ENCODE results near the gene KAT6B.
A peak's percentile ranks its signal among the peaks of the same experiment; 100 is the strongest.

The KAT6B gene

DNA sequence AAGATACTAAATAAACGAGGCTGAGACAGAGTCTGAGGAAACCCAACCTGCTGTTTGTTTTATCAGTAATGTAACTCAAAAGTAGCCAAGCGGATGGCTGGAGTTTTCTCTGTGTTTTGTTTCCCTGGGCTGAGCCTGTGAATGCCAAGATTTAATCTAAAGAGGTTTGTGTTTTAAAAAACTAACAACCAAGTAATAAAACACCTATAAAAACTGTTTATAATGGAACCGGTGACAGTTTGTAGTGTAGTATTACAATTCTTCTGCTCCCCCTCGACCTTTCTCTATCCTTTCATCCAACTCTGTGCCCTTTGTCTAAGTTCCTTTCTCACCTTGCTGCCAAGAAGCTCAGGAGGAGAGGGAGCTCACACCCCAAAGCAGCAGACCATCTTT is 2.6 kb upstream of the KAT6B start:
- DNase-seq (ENCODE audit: low read depth in 2 of 2): no peak

DNA sequence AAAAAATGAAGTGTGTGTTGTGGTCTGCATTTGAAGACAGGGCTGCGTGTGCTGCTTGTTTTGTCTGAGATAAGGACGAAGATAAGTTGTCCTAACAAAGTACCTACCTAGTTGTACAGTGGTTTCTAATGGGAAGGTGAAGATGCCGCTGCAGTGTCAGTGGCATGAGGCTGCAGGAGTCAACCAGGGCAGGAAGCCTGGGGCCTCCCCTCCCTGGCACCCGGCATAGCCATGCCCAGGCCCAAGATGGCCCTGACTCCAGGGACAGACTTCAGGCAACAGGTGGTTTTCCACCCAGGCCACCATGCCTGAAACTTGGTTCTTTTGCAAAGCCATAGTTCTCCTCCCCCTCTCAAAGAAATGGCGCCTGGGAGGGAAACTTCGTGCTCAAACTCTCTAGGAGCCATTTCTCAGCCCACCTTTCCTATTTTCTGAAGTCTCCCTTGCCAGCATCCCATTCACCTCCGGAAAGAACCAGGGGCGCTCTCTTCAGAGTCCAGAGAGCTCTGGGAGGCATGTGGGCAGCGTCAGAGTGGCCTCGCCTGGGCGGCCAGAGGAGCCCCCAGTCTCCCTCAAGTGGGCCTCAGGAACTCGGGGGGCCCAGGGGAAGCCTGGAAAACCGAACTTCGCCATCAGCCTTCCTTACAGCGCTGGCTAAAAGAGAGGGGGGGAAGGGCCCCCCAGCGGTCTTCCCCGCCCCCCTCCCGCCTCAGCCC is 2.1 kb upstream of the KAT6B start:
- DNase-seq (ENCODE audit: low read depth in 2 of 2): no peak

- DNase-seq (ENCODE audit: low read depth in 2 of 2): peak; percentile 12 to 20
Measured at GRCh38 chr10:74824900-74825370, 1.5 kb upstream of the KAT6B start.

DNA sequence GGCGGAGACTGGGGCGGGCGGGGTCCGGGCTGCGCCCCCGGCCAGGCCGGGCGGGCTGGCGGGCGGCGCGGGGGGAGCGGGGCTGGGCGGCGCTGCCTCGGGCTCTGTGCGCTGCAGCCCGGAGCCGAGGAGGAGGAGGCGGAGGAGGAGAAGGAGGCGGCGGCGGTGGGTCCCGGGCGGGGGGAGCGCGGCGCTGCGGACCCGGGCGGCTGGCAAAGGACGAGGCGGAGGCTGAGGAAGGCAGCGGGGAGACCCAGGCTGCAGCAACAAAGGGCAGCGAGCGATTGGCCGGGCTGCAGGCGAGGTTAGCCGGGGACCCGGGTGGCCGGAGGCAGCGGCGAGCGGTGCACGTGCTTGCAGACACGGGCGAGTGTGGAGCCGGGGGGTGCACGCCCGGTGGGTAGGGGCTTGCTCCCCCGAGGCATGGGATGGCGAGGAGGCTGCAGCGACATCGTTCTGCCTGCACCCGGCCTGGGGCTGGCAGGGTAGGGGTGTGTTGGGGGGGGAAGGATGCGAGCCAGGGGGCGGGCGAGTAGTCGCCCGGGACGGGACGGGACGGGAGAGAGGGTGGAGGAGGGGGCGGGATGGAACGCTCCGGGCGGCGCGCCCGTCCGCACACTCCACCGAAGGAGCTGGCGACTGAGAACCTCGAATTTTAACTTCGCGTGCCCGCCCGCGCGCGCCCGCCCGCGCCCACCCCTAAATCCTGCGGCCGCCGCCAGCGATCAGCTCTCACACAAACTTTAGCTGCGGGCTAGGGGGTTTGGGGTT is 844 bp upstream of the KAT6B start:
- peak; percentile 25 to 28 for DNase-seq (ENCODE audit: low read depth in 2 of 2)

- DNase-seq (ENCODE audit: low read depth in 2 of 2): no peak
Measured at GRCh38 chr10:74827045-74827441, 643 bp downstream of the KAT6B start.

DNA sequence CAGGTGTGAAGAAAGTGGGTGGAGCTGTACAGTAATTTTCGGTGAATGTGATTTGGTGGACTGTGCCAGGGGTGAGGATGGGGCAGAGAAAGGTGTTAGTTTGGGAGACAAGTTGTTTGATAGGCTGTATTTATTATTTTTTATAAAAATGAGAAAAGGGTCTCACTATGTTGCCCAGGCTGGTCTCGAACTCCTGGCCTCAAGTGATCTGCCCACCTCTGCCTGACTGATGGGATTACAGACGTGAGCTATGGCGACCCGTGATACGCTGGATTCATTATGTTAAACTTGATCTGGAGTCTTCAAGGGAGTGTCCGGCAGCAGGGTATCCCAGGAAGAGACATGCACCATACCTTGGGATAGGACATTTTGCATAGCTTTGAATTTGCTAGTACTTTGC is 1.3 kb downstream of the KAT6B start:
- no peak for DNase-seq (ENCODE audit: low read depth in 2 of 2)

- no peak for DNase-seq (ENCODE audit: low read depth in 2 of 2)
Measured at GRCh38 chr10:74828946-74829345, 2.5 kb downstream of the KAT6B start.

DNA sequence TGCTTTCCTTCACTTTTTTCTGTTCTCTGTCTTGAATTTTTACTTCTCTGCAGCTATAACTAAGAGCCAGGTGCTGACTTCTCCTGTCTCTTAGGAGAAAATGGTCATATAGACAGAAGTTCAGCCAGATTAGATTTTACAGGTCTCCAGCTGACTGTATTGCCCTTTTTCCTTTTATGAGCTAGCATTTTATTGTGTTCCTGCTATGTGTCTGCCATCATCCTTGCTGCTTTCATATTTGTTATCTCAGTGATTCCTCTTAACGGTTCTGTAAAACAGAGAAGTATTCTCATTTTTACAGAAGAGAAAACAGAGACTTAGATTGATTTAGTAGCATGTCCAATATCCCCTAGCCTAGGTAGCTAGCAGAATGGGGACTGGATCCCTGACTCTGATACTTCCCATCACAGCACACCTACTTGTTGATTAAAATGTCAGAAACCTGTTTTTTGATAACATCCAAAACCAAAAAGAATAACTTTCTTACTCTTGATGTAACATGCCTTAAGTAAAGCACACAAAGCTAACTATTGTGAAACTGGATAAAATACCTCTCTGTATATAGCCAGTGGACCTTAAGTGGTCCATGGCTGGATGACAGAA is 5.2 kb downstream of the KAT6B start:
- no peak for DNase-seq (ENCODE audit: low read depth in 2 of 2)

DNA sequence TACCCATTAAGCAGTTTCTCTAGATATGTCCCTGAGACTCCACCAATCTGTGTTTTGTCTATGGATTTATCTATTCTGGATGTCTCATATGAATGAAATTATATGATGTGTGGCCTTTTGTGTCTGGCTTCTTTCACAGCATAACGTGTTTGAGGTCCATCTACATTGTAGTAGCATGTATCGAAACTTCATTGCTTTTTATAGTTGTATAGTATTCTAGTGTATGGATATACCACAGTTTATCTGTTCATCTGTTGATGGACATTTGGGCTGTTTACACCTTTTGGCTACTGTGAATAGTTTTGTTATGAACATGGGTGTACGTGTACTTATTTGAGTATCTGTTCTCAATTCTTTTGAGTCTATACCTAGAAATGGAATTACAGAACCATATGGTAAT is 9.6 kb downstream of the KAT6B start:
- no peak for DNase-seq (ENCODE audit: low read depth in 2 of 2)

- DNase-seq (ENCODE audit: low read depth in 2 of 2): no peak
Measured at GRCh38 chr10:74836877-74837276, 10.5 kb downstream of the KAT6B start.

GRCh38 chr10:74837743-74838142 is 11.3 kb downstream of the KAT6B start:
- no peak for DNase-seq (ENCODE audit: low read depth in 2 of 2)

DNA sequence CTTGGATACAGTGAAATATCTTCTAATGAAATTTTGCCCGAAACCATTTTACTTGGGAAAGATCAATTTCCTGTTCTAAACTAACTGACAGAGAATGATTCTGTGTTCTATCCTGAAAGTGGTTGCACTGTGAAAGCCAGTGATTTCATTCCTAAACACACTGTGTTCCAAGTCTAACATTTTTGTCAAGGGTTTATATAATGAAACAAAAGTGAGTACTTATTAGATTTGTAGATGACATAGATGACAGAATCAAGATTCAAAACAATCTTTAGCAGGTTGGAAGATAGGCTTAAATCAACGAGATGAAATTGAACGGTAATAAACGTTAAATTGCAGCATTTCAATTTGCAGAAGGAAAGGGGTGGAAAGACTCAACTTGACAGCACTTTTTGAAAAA is 13.3 kb downstream of the KAT6B start:
- no peak for DNase-seq (ENCODE audit: low read depth in 2 of 2)

GRCh38 chr10:74841265-74841973 is 15.0 kb downstream of the KAT6B start:
- no peak for DNase-seq (ENCODE audit: low read depth in 2 of 2)

- DNase-seq (ENCODE audit: low read depth in 2 of 2): no peak
Measured at GRCh38 chr10:74842301-74842954, 16.0 kb downstream of the KAT6B start.

- DNase-seq (ENCODE audit: low read depth in 2 of 2): no peak
Measured at GRCh38 chr10:74846958-74847357, 20.6 kb downstream of the KAT6B start.

GRCh38 chr10:74851831-74852230 is 25.4 kb downstream of the KAT6B start:
- no peak for DNase-seq (ENCODE audit: low read depth in 2 of 2)

GRCh38 chr10:74852381-74852780 is 26.0 kb downstream of the KAT6B start:
- DNase-seq (ENCODE audit: low read depth in 2 of 2): no peak

GRCh38 chr10:74854610-74855009 is 28.2 kb downstream of the KAT6B start:
- no peak for DNase-seq (ENCODE audit: low read depth in 2 of 2)

GRCh38 chr10:74855027-74855426 is 28.6 kb downstream of the KAT6B start:
- DNase-seq (ENCODE audit: low read depth in 2 of 2): no peak

GRCh38 chr10:74855439-74855838 is 29.0 kb downstream of the KAT6B start:
- no peak for DNase-seq (ENCODE audit: low read depth in 2 of 2)

DNA sequence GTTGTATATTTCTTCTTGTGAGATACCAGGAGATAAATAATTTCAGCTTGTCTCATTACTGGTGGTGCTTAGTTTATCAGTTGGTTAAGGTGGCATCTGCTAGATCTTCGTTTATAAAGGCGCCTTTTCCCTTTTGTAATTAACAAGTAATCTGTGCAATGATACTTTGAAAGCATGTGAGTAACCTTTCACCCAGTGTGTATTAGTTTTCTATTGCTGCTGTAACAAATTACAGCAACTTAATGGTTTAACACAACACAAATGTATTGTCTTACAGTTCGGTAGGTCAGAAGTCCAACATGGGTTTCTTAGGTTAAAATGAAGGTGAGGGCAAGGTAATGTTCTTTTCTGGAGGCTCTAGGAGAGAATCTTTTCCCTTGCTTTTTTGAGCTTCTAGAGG is 30.5 kb downstream of the KAT6B start:
- DNase-seq (ENCODE audit: low read depth in 2 of 2): no peak

- DNase-seq (ENCODE audit: low read depth in 2 of 2): no peak
Measured at GRCh38 chr10:74857586-74857985, 31.2 kb downstream of the KAT6B start.
